Stimulated activated CD4-positive, alpha-beta T cell treated with anti-CD3 and anti-CD28 coated beads, TNF-alpha, amount 100 ng/mL, for 24 hours (primary cell): ENCODE results near the gene ACOT7.
A peak's percentile ranks its signal among the peaks of the same experiment; 100 is the strongest.

Experiments
- DNase-seq, 3 experiments: peaks; one replicate each; pipeline ENCODE4 v3.0.0-alpha.2; 2020; ENCODE audit warnings: low read depth in 3 of 3

The ACOT7 gene

DNA sequence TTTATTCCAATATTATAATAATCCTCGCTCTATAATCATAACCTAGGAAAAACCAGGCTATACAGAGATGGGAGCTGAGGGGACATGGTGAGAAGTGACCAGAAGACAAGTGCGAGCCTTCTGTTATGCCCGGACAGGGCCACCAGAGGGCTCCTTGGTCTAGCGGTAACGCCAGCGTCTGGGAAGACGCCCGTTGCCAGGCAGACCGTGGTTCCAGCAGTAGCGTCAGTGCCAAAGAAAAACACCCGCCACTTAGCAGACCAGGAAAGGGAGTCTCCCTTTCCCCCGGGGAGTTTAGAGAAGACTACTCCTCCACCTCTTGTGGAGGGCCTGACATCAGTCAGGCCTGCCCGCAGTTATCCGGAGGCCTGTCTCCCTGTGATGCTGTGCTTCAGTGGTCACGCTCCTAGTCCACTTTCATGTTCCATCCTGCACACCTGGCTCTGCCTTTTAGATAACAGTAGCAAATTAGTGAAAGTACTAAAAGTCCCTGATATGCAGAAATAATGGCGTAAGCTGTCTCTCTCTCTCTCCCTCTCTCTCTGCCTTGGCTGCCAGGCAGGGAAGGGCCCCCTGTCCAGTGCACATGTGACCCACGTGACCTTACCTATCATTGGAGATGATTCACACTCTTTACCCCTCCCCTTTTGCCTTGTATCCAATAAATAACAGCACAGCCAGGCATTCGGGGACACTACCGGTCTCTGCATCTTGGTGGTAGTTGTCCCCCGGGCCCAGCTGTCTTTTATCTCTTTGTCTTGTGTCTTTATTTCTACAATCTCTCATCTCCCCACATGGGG, 30.3 kb downstream of the ACOT7 start:
- peak in 1 of 3 experiments; percentile 30 for DNase-seq

GRCh38 chr1:6361124-6361775, 32.3 kb downstream of the ACOT7 start:
- DNase-seq: no peak

GRCh38 chr1:6360517-6361070, 33.0 kb downstream of the ACOT7 start:
- DNase-seq: no peak

DNA sequence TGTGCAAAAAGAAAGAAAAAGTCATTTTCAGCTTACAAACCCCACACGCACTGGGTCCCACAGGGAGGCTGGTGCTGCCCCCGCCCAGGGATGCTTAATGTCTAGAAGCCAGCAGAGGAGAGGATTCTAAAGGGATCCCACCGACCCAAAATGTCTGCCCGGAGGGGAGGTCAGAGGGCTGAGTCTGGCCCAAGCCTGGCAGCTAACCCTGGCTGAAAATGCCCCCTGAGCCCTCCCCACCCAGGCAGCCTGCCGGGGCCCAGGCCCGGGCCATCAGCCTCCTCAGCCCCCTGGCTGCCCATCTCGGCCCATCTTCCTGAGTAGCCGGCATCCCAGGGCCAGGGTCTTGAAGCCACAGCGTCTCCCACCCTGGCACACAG, 33.5 kb downstream of the ACOT7 start:
- DNase-seq: no peak

GRCh38 chr1:6359216-6360116, 34.1 kb downstream of the ACOT7 start:
- peak in 1 of 3 experiments; percentile 53 for DNase-seq

DNA sequence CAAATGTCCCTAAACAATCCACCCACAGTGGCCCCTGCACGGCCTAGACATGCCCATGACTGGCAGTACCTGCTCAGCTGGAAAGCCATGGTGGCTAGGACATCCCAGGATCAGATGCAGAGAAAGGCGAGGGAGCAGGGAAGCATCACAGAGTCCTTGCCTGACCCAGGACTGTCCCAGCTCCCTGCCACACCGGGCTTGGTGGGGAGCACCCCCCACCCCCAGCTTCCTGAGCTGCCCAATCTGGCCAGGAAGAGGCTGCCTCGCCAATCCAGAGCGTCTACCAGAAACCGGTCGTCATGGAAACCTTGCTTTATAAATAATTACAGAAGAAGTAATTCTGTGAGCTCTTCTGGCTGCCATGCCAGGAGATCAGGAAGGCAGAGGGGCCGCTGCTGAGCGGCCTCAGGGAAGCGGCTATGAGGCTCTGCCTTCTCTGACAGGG, 34.8 kb downstream of the ACOT7 start:
- peak in 1 of 3 experiments; percentile 31 for DNase-seq

GRCh38 chr1:6358144-6358624, 35.4 kb downstream of the ACOT7 start:
- DNase-seq: peak in 1 of 3 experiments; percentile 15

GRCh38 chr1:6357243-6357936, 36.2 kb downstream of the ACOT7 start:
- DNase-seq: no peak

DNA sequence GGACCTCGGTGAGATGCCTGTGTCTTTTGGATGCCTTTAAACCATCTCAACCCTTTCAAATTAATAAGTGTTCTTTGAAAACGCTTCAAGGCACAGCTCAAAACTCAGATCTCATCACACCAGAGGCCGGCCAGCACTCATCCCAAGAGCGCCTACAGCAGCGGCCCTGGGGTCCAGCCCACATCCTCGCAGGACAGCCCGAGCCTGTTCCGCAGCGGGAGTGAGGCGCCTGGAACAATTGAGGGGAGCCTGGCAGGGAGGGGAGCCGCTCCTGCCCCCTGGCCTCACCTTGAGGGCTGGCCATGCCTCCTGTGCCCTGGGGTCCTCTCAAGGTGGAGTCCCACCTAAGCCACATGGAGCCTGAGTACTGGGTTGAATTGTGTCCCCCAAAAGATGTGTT, 37.9 kb downstream of the ACOT7 start:
- DNase-seq: no peak

GRCh38 chr1:6354659-6355317, 38.8 kb downstream of the ACOT7 start:
- no peak for DNase-seq

DNA sequence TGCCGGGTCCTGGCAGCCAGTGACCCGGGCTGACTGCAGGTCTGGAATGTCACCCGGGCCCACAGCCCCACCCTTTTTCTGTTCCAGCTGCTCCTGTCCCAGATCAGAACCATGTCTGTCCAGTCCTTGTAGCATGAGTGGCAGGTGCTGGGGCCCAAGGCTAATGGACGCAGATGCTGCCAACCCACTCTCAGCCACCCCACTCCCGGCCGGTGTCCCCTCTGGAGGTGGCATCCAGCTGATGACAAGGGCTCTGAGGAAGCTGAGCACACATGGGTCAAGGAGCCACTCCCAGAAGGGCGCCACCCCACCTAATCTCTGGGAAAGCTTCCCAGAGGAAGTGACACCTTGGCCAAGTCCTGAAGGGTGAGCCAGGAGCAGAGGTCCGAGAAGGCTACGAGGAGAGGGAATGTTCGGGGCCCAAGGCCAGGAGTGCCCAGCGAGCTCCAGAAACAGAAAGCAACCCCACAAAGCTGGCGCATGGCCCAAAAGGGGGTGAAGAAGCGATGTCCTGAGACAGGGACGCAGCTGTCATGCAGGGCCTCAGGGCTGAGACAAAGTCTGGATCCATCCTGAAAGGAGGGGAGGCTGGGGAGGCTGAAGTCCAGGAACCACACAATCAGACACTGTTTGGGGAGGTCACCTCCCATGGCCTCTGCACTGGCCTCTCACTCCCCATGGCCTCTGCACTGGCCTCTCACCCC, 39.5 kb downstream of the ACOT7 start:
- DNase-seq: no peak

- DNase-seq: no peak
Measured at GRCh38 chr1:6353619-6353954, 40.0 kb downstream of the ACOT7 start.

DNA sequence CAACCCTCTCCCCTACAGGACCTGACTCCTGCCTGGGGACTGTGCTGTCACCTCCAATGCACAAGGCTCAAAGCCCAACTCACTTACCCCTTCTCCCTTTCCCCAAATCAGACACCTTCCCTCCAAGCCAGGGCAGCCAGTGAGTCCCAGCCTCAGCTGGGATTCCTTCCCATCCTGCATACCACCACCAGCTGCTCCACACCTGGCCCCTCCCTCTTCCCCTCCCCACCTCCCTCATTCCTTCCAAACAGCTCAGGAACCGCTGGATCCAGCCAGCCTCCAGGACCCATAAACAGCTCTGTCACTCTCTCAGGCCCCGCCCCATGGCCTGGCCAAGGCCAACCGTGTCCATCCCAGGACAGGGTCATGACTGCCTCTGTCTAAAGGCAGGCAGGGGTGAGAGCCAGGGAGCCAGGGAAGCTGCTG, 41.4 kb downstream of the ACOT7 start:
- DNase-seq: no peak

GRCh38 chr1:6351480-6352137, 42.0 kb downstream of the ACOT7 start:
- no peak for DNase-seq

DNA sequence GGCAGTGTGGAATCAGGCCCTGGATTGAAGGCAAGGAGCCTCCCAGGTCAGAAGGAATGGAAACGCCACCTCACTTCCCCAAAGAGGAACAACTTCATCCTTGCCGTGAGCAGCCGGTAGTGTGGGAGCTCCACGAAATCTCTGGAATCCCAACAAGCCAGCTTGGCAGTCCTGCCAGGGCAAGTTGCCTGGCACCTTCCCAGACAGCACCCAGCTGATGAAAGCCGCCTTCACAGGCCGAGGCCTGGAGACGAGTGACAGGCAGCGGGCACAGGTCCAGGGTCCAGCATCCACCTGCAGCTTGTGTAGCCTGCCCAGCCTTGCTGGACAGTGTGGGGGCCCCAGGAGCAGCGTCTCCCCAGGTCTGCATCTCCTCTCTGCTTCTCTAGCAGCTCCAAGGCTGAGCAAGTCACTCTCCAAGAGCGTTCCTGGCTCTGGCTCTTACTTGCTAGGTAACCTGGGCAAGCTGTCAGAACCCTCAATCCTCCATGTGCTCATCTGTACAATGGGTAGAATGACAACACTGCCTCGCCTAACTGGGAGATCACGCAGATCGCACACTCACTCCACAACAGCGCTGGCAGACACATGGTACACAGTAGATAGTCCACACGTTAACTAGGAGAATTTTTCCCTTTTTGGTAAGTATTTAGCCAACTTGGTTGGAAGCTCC, 43.0 kb downstream of the ACOT7 start:
- DNase-seq: no peak

DNA sequence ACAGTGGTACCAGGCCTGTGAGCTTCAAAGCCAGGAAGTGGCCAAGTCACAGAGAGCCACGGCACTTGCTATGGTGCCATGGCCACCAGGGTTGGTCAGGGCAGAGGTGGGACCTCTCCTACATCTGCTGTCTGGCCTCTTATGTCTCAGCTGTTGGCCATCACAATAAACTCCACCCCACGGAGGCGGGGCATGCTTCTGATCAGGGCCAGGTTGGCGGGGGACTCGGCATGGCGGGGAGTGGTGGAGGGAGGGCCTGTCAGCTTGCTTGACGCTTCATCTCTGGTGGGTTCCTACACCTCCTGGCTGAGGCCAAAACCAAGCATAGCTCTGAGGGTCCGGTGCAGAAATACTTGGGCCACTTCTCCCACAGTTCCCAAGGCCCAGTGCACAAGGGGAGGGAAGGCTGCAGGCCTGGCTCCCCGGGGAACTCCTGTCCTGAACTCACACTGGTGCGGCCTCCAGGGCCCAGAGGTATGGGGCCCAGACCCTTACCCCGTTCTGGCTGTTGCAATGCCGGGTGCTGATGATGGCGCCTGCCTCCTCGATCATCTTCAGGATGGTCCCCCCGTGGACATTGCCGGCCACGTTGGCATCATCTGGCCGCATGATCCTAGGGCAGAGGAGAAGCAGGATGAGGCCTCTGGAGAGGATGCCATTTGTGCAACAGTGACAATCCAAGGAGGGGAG, 44.2 kb downstream of the ACOT7 start:
- no peak for DNase-seq

DNA sequence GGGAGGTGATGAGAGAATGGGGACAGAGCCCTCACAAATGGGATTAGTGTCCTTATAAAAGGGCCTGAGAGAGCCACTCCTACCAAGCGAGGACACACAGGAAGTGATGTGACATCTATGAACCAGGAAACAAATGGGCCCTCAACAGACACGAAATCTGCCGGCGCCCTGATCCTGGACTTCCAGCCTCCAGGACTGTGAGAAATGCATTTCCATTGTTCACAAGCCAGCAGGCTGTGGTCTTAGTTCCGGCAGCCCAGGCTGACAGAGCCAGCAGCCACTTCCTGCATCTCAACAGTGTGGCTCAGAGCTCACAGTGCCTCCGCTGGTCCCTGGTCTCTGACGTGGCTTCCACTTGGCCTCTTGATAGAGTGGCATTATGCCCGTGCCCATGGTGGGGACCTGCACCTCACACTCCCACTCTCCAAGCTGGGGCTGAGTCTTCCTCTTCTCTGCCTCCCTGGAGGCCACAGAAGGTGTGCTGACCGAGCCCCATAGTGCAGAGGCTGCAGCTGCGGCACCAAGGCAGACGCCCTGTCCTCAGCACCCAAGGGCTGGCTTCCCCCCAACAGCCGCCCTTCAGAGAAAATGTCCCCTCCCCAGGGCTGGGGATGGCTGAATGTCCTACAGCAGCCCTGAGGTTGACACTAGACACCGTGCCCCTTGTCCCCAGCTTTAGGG, 44.9 kb downstream of the ACOT7 start:
- DNase-seq: peak in 1 of 3 experiments; percentile 39
